HG03039 (cell line): Measurements from ENCODE around the gene COQ6.
A peak's percentile ranks its signal among the peaks of the same experiment; 100 is the strongest.
"Not testable (repeated sequence)": the region's sequence is repeated elsewhere in the genome, so short reads cannot be mapped to it uniquely, and the experiment has no call there.

Experiments used
- ATAC-seq: cut with Tn5 transposase; IDR thresholded peaks from one replicate; pipeline ENCODE4 v1.9.1; 2021; ENCODE audit warnings: mild to moderate bottlenecking, moderate library complexity; ENCODE audit not compliant: unreplicated experiment

COQ6 gene

DNA sequence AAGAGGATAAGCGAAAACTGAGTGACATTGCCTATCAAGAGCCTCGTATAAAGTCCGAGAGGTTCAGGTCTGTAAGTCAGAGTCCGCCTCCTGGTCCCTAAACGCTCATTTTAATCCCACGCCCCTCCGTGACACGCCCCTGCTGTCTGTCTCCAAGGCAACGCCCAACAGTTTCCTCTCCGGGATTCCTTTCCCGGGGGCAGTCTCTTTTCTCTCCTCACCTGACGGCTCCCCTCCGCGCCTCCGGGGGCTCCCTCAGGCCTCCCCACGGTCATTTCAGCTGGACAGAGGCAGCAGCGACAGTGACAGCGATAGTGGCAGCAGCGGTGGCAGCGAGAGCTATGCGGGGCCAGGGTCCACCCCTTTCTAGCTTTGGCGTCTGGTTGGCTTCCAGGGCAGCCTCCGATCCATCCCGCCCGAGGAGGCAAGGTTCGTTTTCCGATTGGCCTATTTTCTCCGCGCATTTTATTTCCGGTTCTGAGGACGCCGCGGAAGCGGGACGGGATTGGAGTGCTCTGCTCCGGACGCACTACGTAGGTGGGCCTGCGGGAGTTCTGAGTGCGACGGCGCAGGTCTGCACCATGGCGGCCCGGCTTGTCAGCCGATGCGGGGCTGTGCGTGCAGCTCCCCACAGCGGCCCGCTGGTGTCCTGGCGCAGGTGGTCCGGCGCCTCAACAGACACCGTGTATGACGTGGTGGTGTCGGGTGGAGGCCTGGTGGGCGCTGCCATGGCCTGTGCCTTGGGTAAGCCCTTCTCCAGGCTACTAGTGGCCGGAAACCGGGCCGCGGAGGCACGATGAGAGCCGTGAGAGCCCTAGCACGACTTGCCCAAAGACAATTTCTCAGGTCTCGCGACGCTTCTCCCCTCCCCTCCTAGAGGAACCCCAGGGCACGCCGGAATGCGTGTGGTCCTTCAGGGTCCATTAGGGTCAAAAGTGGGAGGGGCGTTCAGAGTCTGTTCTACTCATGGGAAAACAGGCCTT lies at the start of gene COQ6, which contains the start of gene FAM161B:
Gene COQ6 (plus strand): TSS at position 551 of the 983 bp plus-strand sequence. CDS start 31 bp downstream, at position 582.
Gene FAM161B (minus strand): TSS at position 343 of the 983 bp plus-strand sequence. CDS start 68 bp downstream, at position 275.
- peak; percentile 74 for ATAC-seq

DNA sequence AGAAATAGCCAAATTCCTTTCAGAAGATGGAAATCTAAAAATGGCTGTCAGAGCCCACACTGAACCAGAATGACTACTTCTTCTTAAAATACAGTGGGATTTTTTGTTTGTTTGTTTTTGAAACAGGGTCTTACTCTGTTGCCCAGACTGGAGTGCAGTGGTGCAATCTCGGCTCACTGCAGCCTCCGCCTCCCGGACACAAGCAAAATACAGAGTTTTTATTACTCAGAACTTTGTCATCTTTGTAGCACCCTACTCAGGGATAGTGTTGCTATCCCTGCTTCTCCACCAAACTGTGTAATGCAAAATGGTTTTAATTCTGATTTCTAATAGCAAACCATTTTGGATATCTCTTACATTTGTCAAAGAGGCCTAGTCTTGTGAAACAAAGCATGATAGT lies 47.1 kb upstream of the COQ6 start:
- ATAC-seq = no peak

DNA sequence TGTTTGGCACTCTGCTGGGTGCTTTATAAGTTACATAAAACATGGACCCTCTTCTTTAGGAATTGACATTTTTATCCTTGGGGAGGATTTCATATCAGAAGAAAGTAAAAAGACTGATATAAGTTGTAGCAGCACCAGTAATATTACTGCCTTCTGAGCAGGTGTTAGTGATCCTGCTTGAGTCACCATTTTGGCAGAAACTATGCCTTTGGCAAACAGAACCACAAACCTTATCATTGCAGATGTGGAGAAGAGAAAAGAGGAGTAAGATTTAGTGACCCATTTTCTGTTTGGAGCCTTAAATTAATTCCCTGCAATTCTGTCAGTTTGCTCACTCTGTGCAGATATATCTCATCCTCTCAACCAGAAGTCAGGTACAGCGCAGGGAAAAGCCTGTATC lies 40.4 kb upstream of the COQ6 start:
- ATAC-seq = no peak

DNA sequence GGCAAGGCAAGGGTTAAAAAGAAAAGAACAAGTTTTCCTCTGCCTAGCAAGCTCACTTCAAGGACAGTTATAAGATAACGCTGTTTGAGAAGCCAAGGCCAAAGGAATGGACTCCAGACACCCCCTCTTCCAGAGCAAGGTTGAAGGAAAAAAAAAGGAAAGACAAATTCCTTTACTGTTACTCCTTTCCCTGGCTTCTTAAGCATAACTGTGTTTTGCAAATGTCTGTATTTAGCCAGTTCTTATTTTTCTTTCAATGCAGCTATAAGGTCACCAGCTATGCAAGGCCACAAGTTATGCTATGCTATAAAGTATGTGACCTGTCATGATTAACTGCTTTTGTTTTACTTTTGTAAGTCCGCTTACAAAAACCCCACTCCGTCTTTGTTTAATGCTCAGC lies 36.8 kb upstream of the COQ6 start:
- ATAC-seq = no peak

DNA sequence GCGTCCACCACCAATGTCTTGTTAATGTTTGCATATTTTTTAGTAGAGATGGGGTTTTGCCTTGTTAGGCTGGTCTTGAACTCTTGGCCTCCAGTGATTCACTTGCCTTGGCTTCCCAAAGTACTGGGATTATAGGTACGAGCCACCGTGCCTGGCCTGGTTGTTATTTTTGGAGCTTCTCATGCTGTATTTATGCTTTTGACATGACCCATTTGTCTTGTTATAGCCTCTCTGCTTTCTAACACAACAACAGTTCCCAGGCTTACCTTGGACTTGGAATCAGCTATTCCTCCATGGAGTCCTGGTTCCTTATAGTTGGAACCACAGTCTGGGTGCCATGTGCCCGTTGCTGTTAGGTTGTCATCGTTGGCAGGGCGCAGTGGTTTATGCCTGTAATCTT lies 33.8 kb upstream of the COQ6 start:
- no peak for ATAC-seq

DNA sequence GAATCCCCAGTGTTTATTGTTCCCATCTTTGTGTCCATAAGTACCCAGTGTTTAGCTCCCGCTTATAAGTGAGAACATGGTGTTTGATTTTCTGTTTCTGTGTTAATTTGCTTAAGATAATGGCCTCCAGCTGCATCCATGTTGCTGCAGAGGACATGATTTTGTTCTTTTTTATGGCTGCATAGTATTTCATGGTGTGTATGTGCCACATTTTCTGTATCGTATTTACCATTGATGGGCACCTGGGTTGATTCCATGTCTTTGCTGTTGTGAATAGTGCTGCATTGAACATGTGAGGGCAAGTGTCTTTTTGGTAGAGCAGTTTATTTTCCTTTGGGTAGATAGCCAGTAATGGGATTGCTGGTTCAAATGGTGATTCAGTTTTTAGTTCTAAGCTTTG lies 30.6 kb upstream of the COQ6 start:
- ATAC-seq = not testable (repeated sequence)

DNA sequence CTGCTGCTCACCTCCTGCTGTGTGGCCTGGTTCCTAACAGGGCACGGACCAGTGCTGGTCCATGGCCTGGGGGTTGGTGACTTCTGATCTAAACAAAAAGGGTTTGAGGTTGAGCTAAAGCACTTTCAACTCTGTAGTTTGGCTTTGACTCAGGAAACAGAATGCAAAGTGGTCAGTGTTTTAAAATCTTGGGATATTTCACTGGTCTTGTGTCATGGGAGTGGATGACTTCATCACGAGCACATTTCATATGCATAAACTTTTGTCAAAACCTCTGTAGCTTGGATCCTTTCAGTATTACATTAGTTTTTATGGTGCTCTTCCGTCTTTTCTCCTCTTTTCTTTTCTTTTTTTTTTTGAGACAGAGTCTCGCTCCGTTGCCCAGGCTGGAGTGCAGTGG lies 25.8 kb upstream of the COQ6 start:
- no peak for ATAC-seq

DNA sequence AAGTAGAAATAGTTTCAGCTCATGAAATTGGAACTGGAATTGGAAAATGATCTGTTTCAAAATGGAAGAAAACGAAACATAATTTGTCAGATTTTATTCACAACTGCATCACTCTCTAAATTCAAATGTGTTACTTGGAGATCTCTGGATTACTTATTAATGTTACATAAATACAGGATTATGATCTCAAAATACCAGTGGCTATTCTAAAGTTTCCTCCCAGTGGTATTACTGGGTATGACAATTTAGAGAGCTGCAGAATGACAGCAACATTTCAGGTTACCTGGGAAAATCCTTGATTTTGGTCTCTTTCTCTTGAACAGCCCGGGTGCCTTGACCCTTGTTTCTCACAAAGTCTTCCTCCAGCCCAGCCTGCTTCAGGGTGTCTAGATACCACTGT lies 14.4 kb upstream of the COQ6 start:
- no peak for ATAC-seq

DNA sequence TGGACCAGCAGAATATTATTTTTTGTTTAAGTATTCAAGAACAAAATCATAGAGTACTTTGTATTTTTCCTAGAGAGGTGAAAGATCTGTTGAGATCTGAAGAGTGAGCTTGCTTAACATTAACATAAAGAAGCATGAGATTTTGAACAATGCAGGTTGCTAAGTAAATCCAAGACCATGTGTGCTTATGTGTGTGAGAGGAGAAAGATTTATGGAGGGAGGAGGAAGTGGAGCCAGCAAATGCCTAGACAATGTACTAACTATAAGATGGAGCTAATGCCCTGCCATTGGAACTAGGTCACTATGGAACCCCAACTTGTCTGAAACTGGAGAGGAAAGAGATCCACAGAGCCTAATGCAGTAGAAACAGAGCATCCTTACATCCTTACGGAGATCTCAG lies 13.6 kb upstream of the COQ6 start:
- ATAC-seq = no peak

DNA sequence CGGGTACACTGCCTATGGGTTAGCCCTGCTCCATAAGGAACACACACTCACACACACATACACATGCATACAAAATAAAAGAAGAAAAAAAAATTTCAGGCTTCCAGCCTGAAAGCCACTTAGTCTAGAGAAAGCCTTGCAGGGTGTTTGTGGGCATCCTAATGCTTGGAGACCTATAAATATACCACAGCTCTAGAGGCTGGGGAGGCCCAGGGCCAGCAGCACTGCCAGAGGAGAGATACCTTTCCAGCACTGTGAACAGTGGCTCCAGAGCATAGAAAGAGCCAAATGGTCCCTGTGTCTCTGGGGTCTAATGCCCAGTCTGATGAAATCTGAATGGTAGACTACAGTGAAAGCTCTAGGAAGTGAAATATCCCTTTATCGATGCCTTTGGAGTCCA lies 13.1 kb upstream of the COQ6 start:
- ATAC-seq = no peak

DNA sequence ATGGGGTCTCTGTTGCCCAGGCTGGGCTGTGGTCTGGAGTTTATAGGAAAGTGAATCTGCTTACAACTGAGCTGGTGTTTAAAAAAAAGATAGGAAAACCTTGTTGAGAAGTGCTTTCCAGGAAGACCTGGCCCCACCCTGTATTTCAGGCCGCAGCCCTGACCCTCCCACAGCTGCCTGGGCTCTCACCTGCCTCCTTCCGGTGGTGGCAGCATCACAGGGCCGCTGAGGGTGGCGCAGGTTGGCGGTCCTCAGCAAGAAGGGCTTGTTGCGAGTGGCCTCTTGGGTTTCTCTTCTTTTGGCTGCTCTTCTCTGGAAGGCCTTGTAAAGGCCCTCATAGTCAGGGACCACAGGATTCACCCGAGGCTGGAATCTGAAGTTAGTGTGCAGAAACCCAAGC lies 7.9 kb upstream of the COQ6 start:
- ATAC-seq = no peak

DNA sequence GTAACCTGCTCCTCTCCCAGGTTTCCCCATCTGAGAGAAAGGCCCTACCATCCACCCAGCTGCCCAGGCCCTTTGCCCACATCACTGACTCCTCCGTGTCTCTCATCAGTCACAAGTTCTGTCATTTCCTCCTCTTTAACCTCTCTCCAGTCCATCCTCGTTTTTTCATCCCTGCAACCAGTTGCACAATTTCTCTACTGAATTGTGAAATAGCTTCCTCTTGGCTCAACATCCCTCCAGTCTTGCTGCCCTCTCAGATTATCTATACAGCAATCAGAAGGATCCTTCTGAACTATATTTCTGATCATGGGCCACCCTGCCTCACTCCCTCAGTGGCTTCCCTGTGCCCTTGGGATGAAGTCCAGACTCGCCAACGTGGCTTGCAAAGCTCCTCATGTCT lies 7.0 kb upstream of the COQ6 start:
- ATAC-seq = no peak

DNA sequence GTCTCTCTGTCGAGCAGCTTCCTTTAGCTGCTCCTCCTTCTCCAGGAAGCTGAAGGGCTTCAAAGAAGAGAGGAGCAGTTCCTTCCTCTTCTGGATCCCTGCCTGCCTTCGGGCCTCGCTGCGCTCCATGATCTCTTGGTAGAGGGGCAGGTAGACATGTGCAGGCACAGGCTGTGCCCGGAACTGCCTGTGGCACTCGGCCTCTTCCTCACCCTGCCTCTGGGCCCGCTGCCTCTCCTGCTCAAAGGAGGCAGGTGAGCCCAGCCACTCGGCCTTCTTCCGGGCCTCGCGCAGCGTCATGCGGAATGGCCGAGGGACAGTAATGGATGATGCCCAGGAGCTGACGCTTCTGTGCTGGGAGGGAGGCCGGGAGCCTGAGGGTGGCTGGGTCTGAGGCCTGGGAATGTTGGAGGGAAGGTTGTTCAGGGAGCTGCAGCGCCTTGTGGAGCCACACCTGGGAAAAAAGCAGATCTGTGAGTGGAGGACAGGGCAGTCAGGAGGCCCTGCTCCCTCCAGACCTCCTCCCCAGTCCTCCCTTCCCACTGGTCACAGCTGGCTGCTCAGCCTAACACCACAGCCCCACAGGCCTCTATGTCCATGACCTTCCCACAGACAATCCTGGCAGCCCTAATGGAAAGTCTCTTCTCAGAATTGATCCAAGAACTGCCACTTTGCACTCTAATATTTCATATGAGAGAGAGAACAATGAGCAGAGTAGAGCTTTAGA lies 5.5 kb upstream of the COQ6 start:
- ATAC-seq = no peak

DNA sequence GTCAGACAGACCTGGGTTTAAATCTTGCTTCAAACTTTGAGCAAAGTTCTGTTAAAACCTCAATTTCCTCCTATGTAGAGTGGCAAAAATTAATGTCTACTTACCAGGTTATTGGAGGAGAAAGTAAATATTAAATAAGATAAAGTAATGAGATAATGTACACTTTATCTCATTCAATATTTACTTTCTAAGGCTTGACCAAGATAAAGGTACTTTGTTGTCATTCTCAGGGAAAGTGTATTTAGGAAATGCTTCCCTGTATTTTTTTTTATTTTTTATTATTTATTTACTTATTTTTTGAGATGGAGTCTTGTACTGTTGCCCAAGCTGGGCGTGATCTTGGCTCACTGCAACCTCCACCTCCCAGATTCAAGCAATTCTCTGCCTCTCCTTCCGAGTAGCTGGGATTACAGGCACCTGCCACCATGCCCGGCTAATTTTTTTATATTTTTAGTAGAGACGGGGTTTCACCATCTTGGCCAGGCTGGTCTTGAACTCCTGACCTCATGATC lies 4.9 kb upstream of the COQ6 start:
- no peak for ATAC-seq

DNA sequence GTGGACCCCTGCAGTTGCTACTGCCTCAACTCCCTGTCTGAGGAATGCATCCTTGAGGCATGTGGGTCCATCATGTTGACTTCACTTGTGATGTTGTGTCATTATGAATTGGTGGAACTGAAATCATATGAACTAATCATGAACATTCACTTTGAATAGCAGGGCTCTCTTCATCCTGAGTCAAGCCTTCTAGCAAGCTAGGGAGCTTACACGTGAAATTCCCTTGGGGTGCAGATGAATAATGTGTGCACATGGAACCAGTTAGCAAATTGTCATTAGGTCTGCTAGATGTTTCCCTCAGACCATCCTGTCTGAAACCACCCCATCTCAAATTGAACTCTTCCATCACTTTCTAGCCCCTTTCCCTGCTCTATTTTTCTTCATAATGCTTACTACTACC lies 3.6 kb downstream of the COQ6 start:
- ATAC-seq = no peak

DNA sequence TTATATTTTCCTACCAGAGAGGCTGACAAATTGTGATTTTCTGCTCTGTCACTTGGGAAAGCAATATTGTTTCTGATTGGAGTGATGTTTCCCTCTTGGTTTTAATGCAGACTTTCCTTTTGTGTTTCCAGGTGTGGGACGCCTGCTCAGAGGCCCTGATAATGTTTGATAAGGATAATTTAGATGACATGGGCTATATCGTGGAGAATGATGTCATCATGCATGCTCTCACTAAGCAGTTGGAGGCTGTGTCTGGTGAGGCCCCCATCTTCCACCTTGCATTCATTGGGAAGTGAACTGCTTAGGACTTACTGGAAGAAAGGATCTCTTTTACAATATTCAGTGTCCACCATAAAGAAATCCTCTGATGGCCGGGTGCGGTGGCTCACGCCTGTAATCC lies 5.6 kb downstream of the COQ6 start:
- ATAC-seq = no peak

DNA sequence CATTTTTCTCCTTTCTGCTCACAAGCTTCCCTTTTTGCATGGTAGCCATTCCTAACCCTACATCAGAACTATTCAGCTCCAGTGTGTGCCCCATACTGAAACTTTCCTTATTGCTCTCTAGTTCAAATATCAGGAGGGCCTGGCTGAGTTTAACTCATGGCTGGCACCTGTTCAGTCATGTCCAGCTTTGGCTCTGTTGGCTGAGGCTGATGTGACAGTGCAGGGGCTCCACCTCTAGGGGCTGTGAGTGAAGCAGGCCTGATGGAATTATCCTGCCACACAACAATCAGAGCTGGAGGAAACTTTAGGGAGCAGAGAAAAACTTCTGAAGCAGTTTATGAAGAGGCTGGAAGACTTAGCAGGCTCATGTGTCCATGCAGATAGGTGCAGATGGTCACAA lies 8.5 kb downstream of the COQ6 start:
- ATAC-seq = no peak

DNA sequence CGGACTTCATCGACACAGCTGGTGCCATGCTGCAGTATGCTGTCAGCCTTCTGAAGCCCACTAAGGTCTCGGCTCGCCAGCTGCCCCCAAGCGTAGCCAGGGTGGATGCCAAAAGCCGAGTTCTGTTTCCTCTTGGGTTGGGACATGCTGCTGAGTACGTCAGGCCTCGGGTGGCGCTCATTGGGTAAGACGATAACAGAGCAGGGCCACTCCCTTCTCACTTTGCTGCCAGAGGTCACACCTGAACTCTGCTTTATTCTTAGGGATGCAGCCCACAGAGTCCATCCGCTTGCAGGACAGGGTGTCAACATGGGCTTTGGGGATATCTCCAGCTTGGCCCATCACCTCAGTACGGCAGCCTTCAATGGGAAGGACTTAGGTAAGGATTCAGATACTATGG lies 11.1 kb downstream of the COQ6 start:
- ATAC-seq = no peak

DNA sequence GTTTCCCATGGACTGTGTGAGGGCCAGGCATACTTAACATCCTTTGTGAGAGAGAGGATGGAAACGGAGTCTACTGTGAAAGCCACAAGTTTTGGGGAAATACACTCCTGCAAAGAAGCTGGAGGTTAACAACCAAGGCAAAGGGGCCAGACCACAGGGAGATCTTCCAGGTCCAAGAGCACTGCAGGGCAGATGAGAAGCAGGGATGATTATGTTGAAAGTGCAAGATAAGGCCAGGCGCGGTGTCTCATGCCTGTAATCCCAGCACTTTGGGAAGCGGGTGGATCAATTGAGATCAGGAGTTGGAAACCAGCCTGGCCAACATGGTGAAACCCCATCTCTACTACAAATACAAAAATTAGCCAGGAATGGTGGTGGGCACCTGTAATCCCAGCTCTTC lies 15.1 kb downstream of the COQ6 start:
- ATAC-seq = no peak

DNA sequence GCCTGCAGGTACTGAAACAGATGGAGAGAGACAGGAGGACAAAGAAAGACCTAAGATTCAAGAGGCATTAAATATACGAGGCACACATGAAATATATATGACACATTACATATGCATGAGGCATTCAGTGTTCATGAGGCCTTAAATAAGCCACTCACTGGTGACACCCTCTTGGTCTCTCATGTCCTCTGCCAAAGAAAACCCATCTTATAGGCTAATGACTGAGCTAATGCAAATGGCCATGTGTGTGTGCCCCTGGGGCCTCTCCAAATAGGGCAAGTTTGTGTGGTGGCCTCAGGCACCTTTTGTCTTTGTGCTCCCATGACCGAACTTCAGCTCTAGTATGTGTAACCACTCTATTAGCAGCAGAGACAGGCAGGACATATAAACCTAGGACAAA lies 18.8 kb downstream of the COQ6 start:
- no peak for ATAC-seq

DNA sequence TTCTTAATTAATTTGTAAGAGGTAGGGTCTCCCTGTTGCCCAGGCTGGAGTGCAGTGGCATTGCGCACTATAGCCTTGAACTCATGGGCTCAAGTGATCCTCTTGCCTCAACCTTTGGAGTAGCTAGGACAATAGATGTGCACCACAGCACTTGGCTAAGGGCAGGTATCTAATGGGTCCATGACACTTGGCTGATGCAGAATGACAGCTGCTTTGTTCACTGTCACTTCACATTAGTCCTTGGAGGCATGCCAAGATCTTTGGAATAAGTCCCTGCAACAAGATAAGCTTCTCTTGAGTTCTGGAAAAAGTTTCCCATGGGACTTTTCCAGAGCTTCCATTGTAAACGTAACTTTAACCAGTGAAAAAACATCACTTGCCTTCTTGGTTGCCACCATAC lies 23.4 kb downstream of the COQ6 start:
- ATAC-seq = no peak

DNA sequence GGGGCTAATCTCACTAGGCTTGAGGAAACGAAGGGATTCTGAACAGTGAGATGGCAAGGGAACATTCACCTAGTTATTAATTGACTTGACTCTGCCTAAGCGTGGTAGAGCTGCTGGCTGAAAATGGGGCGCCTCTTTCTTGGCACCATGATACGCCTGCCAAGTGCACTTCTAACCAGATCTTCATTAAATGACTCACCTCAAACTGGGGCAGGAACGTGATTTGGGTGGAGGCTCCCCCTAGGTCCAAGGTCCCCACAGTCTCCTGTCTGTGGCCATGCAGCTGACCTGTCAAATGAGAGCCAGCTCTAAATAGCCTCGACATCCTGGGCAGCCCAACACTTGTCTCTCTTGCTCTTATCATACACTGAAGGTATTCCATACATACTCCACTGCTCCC lies 26.0 kb downstream of the COQ6 start:
- no peak for ATAC-seq
